ENCODE results near the gene LIPF. TPM values are rescaled to one million over a fixed set of nuclear protein-coding genes. Genes with fewer than 3 reads are reported as not detected.

LIPF gene
- polyA plus RNA-seq, 1 of the 3 experiments (the other 2 are of a cell fraction) = 0.07 TPM

- Histone ChIP-seq H3K27ac (ENCODE audit: low read depth in 2 of 2, low read length in 1 of 2) (no peak overlapping the region), H3K9ac (no peak overlapping the region), H3K27me3 (ENCODE audit: insufficient read depth) (no peaks in the 10 kb centered on the region), H3F3A (replicated peaks; ENCODE audit: insufficient read depth) (no peaks in the 10 kb centered on the region), H3K4me3 (ENCODE audit: low read depth in 2 of 2, low read length in 1 of 2) (no peak overlapping the region), H3K9me2 (no peaks in the 10 kb centered on the region), H3K4me1 (ENCODE audit: control insufficient read depth in 1 of 2, insufficient read depth in 2 of 2, low read depth in 1 of 2, low read length in 1 of 2) (peaks cover 0 to 7% of the 10 kb centered on the region in 2 experiments; a peak in 2 of 4 replicates), H2AFZ (ENCODE audit: low read depth) (no peak overlapping the region; the same call in 1 of the 2 replicates), H3K9me3 (no peaks in the 10 kb centered on the region), H3K4me2 (no peak overlapping the region), H3K36me3 (replicated peaks in 1 of 2; ENCODE audit: control insufficient read depth in 1 of 2, insufficient read depth in 2 of 2, low read length in 1 of 2) (no peaks in the 10 kb centered on the region), H4K20me1 (ENCODE audit: insufficient read depth) (no peaks in the 10 kb centered on the region), H3K79me2 (ENCODE audit: insufficient read depth) (no peaks in the 10 kb centered on the region)
- POLR2A ChIA-PET = no interaction called here
- CTCF ChIA-PET = interaction anchor here (0.8 to 1.0 kb wide), 2 partner anchors 9 to 391 kb away, joined by 3 read pairs; no protein-coding TSS in a partner anchor
- TF ChIP-seq FOXM1 (IDR thresholded peaks at IDR 0.05; ENCODE audit: low read depth) (no peak), MXI1 (IDR thresholded peaks at IDR 0.05; ENCODE audit: low read depth, low read length) (no peak), POLR2AphosphoS5 (IDR thresholded peaks at IDR 0.05; ENCODE audit: low read depth, low read length) (no peak), USF1 (IDR thresholded peaks at IDR 0.05; ENCODE audit: borderline replicate concordance, low read depth) (no peak), FOXJ3 (CRISPR knock-in tag; IDR thresholded peaks at IDR 0.05) (no peak), RXRA (IDR thresholded peaks at IDR 0.05; ENCODE audit: borderline replicate concordance, low read depth) (no peak), IRF3 (IDR thresholded peaks at IDR 0.05; ENCODE audit: low read depth, low read length) (no peak), USF2 (IDR thresholded peaks at IDR 0.05; ENCODE audit: borderline replicate concordance, low read depth, low read length) (no peak), EZH2phosphoT487 (IDR thresholded peaks at IDR 0.05; ENCODE audit: borderline replicate concordance, low read depth) (no peak), ZBTB33 (IDR thresholded peaks at IDR 0.05; ENCODE audit: borderline replicate concordance, low read depth) (no peak), SMC3 (IDR thresholded peaks at IDR 0.05; ENCODE audit: low read depth, low read length) (no peak), GATA2 (CRISPR knock-in tag; IDR thresholded peaks at IDR 0.05) (no peak)
- DNase-seq = no peak
These were observed 39.4 kb upstream of the LIPF start for GRCh38 chr10:88624840-88625239.

- no peaks in the 10 kb centered on the region for H3K9me2 ChIP-seq
- no peak overlapping the region for H3K27ac ChIP-seq (ENCODE audit: low read depth in 2 of 2, low read length in 1 of 2)
- ChIA-PET POLR2A (no interaction called here), CTCF (no interaction called here)
- H3K79me2 ChIP-seq (ENCODE audit: insufficient read depth) = no peaks in the 10 kb centered on the region
- no peaks in the 10 kb centered on the region for H4K20me1 ChIP-seq (ENCODE audit: insufficient read depth)
- no peaks in the 10 kb centered on the region for H3K4me1 ChIP-seq (ENCODE audit: control insufficient read depth in 1 of 2, insufficient read depth in 2 of 2, low read depth in 1 of 2, low read length in 1 of 2)
- H3K27me3 ChIP-seq (ENCODE audit: insufficient read depth) = no peaks in the 10 kb centered on the region
- no peak overlapping the region for H3K4me2 ChIP-seq
- no peaks in the 10 kb centered on the region for H3F3A ChIP-seq (replicated peaks; ENCODE audit: insufficient read depth)
- no peaks in the 10 kb centered on the region for H3K36me3 ChIP-seq (replicated peaks in 1 of 2; ENCODE audit: control insufficient read depth in 1 of 2, insufficient read depth in 2 of 2, low read length in 1 of 2)
- 52% methylated on average over 2 of the region's 2 CpGs for whole genome bisulfite sequencing (ENCODE audit: low lambda C conversion rate)
- TF ChIP-seq MXI1 (IDR thresholded peaks at IDR 0.05; ENCODE audit: low read depth, low read length) = no peak
- no peak for TF ChIP-seq CTCF (IDR thresholded peaks at IDR 0.05)
- no peak for TF ChIP-seq CHD2 (IDR thresholded peaks at IDR 0.05; ENCODE audit: low read length, partially characterized antibody)
- TF ChIP-seq JUND (IDR thresholded peaks at IDR 0.05) = no peak
- no peak for TF ChIP-seq NFIC (IDR thresholded peaks at IDR 0.05; ENCODE audit: borderline replicate concordance)
- TF ChIP-seq RXRA (IDR thresholded peaks at IDR 0.05; ENCODE audit: borderline replicate concordance, low read depth) = no peak
- no peak for TF ChIP-seq PBX3 (IDR thresholded peaks at IDR 0.05)
- TF ChIP-seq USF2 (IDR thresholded peaks at IDR 0.05; ENCODE audit: borderline replicate concordance, low read depth, low read length) = no peak
- TF ChIP-seq SIN3A (IDR thresholded peaks at IDR 0.05; ENCODE audit: borderline replicate concordance, low read depth, low read length) = no peak
- TF ChIP-seq RAD21 (IDR thresholded peaks at IDR 0.05; ENCODE audit: low read length) = no peak
- H2AFZ ChIP-seq (ENCODE audit: low read depth) = no peak overlapping the region
- peaks cover 6% of the 10 kb centered on the region; the same call in 1 of the 2 replicates for H3K9me3 ChIP-seq
- DNase-seq = no peak
- no peak overlapping the region for H3K4me3 ChIP-seq (ENCODE audit: low read depth in 2 of 2, low read length in 1 of 2)
- H3K9ac ChIP-seq = no peak overlapping the region
These were observed 24.1 kb upstream of the LIPF start for GRCh38 chr10:88640186-88640585.

All from SK-N-SH (cell line).